GM10847 (cell line): Measurements from ENCODE around the gene IGFL1.

Experiments
- POLR2A ChIP-seq: IDR thresholded peaks from 2 replicates; pipeline ENCODE4 v1.6.1; 2011; ENCODE audit not compliant: insufficient read length; ENCODE audit errors: extremely low read depth

Gene IGFL1

GRCh38 chr19:46198756-46199155, 30.8 kb upstream of the IGFL1 start:
- TF ChIP-seq POLR2A, result no peak

DNA sequence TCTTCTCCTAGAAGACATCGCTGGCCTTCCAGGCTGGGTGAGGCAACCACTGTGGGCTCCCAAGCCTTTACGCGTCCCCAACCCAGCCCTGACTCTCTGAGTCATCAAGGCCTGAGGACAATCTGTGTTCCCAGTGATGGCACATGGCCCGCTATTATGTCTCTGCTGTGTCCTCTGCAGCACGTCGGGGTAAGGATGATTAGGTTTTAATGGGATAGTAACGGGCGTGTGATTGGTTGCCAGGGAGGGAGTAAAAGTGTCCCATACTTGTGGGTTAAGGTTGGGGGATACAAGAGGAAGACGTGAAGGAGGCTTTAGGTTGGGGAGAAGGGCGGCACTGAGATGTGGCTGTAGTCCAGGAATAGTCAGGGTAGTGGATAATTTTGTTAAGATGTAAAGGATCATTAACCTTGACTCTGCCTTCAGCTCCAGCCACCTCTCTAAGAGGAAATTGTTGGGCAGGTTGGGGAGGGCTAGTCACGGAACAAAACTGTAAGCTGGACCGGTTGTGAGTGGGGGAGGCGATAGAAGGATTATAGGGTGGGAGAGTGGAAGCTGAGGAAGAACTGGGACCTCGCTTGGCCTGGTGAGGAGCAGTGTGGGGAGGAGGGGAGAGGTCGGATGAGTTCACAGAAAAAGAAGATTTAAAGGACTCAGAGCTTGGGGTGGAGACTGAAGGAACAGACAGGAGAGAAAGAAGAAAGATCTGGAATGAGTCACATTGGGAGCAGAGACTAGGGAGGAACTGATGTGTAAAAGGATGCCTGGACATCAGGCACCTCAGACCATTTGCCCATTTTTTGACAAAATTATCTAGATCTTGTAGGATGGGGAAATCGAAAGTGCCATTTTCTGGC, 27.9 kb upstream of the IGFL1 start:
- no peak for TF ChIP-seq POLR2A

- no peak for TF ChIP-seq POLR2A
These were observed 27.1 kb upstream of the IGFL1 start for GRCh38 chr19:46202426-46202825.

- no peak for TF ChIP-seq POLR2A
These were observed 26.4 kb upstream of the IGFL1 start for GRCh38 chr19:46202872-46203860.

GRCh38 chr19:46204008-46204407, 25.5 kb upstream of the IGFL1 start:
- TF ChIP-seq POLR2A, result no peak

DNA sequence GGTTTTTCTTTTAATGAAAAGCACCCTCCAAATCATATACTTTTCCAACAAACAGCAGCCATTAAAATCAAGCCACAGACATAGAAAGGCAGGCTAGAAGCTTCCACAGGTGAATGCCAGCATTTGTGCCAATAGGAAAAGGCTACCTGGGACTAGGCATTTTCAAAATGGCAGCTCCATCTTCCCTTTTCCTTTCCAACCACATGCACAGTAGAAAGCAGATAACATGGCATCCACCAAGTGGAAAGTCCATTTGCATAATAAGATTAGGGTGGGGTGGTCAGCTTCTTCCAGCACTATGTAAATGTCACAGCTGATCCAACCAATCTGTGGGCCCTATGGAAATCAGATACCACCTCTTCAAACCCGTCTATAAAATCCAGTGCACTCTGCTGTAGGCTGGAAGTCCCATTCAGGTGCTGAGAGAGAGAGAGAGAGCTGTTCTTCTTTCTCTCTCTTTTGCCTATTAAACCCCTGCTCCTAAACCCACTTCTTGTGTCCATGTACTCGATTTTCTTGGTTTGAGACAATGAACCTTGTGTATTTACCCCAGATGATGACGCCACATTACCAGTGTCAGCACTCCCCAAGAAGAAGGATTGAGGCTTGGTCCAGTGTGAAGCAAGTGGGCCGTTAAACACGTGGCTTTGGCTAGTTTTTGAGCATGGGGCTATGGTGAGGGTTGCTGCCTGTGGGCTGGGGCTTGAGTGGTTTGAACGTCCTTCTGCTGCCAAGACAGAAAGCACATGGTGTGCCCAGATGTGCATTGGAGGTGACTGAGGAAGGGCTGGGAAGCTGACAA, 24.2 kb upstream of the IGFL1 start:
- TF ChIP-seq POLR2A, result no peak

GRCh38 chr19:46206176-46206575, 23.4 kb upstream of the IGFL1 start:
- TF ChIP-seq POLR2A, result no peak

GRCh38 chr19:46206682-46207081, 22.9 kb upstream of the IGFL1 start:
- TF ChIP-seq POLR2A, result no peak

DNA sequence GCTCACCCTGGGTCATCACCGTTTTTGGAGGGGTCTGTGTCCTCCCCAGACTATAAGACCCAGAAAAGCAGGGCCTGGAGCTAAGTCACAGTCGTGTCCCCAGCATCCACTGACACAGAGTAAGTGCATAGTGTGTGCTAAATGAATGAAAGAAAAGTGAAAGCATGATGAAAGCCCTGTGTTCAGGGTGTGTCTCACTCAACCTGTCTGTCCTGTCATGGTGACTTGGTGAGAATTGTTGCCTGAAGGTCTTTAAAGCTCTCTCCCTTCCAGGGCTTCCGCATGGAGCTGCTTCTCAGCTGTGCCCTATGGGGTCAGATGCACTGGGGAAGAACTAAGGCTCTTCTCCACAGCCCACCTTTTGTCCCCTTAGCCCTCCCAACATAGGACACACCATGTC, 20.5 kb upstream of the IGFL1 start:
- no peak for TF ChIP-seq POLR2A

GRCh38 chr19:46209472-46209871, 20.1 kb upstream of the IGFL1 start:
- no peak for TF ChIP-seq POLR2A

- TF ChIP-seq POLR2A, result no peak
These were observed 18.9 kb upstream of the IGFL1 start for GRCh38 chr19:46210669-46211068.

DNA sequence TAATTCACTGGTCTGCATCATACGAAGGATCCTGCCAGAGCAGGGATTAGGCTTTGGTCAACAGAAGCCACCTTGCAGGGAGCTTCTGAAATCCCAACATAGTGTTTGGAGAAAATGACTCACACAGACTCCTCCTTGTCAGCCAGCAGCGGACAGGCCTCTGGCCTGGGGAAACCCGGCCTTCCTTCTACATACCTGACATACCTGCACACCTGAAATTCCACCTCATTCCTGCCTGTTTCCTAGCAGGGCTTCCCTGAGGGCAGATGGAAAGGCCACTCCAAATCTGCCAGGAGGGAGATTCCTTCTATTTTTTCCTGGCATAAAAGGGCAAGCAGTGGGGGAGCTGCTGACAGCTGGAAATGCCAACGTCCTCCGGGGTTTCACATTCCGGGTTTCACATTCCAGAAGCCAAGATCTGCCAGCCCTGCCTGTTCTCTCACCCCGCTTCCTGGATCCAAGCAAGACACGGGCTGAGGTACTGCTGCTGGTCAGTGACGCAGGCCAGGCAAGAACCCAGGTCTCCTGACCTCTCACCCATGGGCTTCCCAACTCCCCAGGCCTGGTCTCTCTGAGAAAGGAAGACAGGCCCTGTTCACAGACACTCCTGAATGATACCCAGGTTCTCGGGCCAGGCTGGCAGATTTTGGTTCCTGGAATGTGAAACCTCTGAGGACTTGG, 18.2 kb upstream of the IGFL1 start:
- no peak for TF ChIP-seq POLR2A

- TF ChIP-seq POLR2A, result no peak
These were observed 16.4 kb upstream of the IGFL1 start for GRCh38 chr19:46213156-46213555.

DNA sequence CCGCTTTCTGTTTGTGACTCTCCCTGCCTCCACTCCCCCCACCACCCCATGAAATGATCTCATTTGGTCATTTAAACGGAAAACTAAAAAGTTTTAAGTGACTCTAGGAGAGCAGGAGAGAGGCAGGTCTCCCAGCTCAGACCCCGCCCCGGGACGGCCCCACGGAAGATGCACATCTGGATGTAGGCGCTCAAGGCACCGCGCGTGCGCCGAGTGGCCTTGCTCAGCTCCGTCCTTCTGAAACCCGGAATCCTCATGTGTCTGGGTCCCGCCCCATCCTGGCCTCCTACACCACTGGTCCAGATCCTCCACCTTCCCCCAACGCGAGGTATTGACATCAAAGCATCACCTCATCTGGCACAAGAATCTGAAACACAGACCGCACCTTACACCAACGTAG, 15.7 kb upstream of the IGFL1 start:
- TF ChIP-seq POLR2A, result no peak

- no peak for TF ChIP-seq POLR2A
These were observed 12.9 kb upstream of the IGFL1 start for GRCh38 chr19:46216612-46217011.
